ENCODE measurements around the gene INPP5D. TPM values are rescaled to one million over a fixed set of nuclear protein-coding genes. Genes with fewer than 3 reads are reported as not detected.

The INPP5D gene
- total and polyA plus RNA-seq, 2 of the 13 experiments (the other 11 are each of a cell fraction or from before 2014, with no cell fraction given): 16.7 to 18.0 TPM

DNA sequence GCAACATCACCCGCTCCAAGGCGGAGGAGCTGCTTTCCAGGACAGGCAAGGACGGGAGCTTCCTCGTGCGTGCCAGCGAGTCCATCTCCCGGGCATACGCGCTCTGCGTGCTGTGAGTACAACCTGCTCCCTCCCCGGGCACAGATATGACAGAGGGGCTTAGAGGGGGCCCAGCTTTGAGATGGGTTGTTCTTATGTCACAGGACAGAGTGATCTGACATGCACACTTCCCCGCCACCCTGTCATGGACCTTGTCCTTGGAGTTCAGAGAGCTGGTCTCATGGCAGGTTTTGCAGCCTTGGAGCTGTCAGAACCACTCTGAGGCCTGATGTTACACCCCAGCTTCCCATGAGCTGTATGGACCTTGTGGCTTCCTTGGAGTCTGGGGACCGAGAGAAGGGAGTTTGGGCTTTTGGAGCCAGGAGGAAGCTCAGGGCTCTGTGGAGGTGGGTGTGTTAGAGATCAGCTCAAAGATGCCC, 398 bp downstream of the INPP5D start (continued):
- TF ChIP-seq, protein P1, sequence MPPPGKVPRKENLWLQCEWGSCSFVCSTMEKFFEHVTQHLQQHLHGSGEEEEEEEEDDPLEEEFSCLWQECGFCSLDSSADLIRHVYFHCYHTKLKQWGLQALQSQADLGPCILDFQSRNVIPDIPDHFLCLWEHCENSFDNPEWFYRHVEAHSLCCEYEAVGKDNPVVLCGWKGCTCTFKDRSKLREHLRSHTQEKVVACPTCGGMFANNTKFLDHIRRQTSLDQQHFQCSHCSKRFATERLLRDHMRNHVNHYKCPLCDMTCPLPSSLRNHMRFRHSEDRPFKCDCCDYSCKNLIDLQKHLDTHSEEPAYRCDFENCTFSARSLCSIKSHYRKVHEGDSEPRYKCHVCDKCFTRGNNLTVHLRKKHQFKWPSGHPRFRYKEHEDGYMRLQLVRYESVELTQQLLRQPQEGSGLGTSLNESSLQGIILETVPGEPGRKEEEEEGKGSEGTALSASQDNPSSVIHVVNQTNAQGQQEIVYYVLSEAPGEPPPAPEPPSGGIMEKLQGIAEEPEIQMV (CRISPR knock-in tag; IDR thresholded peaks at IDR 0.05; ENCODE audit: low read depth): no peak
- peak; percentile 18; the same call in 1 of the 2 replicates for TF ChIP-seq ESRRA (CRISPR knock-in tag; IDR thresholded peaks at IDR 0.05; ENCODE audit: low read depth)
- TF ChIP-seq MTF2 (CRISPR knock-in tag; IDR thresholded peaks at IDR 0.05; ENCODE audit: borderline replicate concordance): no peak
- no peak for TF ChIP-seq ZNF337 (CRISPR knock-in tag; IDR thresholded peaks at IDR 0.05; ENCODE audit: borderline replicate concordance, low read depth)
- peak; percentile 60; the same call in 1 of the 2 replicates for TF ChIP-seq MYC (CRISPR knock-in tag; IDR thresholded peaks at IDR 0.05; ENCODE audit: borderline replicate concordance)
- TF ChIP-seq RFXAP (CRISPR knock-in tag; IDR thresholded peaks at IDR 0.05; ENCODE audit: borderline replicate concordance): no peak
- TF ChIP-seq, protein P2, sequence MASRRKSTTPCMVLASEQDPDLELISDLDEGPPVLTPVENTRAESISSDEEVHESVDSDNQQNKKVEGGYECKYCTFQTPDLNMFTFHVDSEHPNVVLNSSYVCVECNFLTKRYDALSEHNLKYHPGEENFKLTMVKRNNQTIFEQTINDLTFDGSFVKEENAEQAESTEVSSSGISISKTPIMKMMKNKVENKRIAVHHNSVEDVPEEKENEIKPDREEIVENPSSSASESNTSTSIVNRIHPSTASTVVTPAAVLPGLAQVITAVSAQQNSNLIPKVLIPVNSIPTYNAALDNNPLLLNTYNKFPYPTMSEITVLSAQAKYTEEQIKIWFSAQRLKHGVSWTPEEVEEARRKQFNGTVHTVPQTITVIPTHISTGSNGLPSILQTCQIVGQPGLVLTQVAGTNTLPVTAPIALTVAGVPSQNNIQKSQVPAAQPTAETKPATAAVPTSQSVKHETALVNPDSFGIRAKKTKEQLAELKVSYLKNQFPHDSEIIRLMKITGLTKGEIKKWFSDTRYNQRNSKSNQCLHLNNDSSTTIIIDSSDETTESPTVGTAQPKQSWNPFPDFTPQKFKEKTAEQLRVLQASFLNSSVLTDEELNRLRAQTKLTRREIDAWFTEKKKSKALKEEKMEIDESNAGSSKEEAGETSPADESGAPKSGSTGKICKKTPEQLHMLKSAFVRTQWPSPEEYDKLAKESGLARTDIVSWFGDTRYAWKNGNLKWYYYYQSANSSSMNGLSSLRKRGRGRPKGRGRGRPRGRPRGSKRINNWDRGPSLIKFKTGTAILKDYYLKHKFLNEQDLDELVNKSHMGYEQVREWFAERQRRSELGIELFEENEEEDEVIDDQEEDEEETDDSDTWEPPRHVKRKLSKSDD (CRISPR knock-in tag; IDR thresholded peaks at IDR 0.05; ENCODE audit: low read depth): no peak
- TF ChIP-seq ZNF160 (CRISPR knock-in tag; IDR thresholded peaks at IDR 0.05): no peak
- TF ChIP-seq MXD4 (CRISPR knock-in tag; IDR thresholded peaks at IDR 0.05): no peak; the same call in 1 of the 2 replicates
- TF ChIP-seq CC2D1A (CRISPR knock-in tag; IDR thresholded peaks at IDR 0.05): no peak
- TF ChIP-seq ZNF124 (CRISPR knock-in tag; IDR thresholded peaks at IDR 0.05): no peak
- TF ChIP-seq SP5 (CRISPR knock-in tag; IDR thresholded peaks at IDR 0.05; ENCODE audit: borderline replicate concordance, low read depth): no peak
- TF ChIP-seq, protein P3, sequence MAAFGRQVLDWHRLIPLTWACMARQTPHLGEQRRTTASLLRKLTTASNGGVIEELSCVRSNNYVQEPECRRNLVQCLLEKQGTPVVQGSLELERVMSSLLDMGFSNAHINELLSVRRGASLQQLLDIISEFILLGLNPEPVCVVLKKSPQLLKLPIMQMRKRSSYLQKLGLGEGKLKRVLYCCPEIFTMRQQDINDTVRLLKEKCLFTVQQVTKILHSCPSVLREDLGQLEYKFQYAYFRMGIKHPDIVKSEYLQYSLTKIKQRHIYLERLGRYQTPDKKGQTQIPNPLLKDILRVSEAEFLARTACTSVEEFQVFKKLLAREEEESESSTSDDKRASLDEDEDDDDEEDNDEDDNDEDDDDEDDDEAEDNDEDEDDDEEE (CRISPR knock-in tag; IDR thresholded peaks at IDR 0.05): no peak
- TF ChIP-seq ZNF333 (CRISPR knock-in tag; IDR thresholded peaks at IDR 0.05; ENCODE audit: borderline replicate concordance): no peak
- no peak for TF ChIP-seq ZNF496 (CRISPR knock-in tag; IDR thresholded peaks at IDR 0.05; ENCODE audit: insufficient replicate concordance)
- TF ChIP-seq, protein P4, sequence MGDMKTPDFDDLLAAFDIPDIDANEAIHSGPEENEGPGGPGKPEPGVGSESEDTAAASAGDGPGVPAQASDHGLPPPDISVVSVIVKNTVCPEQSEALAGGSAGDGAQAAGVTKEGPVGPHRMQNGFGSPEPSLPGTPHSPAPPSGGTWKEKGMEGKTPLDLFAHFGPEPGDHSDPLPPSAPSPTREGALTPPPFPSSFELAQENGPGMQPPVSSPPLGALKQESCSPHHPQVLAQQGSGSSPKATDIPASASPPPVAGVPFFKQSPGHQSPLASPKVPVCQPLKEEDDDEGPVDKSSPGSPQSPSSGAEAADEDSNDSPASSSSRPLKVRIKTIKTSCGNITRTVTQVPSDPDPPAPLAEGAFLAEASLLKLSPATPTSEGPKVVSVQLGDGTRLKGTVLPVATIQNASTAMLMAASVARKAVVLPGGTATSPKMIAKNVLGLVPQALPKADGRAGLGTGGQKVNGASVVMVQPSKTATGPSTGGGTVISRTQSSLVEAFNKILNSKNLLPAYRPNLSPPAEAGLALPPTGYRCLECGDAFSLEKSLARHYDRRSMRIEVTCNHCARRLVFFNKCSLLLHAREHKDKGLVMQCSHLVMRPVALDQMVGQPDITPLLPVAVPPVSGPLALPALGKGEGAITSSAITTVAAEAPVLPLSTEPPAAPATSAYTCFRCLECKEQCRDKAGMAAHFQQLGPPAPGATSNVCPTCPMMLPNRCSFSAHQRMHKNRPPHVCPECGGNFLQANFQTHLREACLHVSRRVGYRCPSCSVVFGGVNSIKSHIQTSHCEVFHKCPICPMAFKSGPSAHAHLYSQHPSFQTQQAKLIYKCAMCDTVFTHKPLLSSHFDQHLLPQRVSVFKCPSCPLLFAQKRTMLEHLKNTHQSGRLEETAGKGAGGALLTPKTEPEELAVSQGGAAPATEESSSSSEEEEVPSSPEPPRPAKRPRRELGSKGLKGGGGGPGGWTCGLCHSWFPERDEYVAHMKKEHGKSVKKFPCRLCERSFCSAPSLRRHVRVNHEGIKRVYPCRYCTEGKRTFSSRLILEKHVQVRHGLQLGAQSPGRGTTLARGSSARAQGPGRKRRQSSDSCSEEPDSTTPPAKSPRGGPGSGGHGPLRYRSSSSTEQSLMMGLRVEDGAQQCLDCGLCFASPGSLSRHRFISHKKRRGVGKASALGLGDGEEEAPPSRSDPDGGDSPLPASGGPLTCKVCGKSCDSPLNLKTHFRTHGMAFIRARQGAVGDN (CRISPR knock-in tag; IDR thresholded peaks at IDR 0.05): peak; percentile 71
- TF ChIP-seq, protein P5, sequence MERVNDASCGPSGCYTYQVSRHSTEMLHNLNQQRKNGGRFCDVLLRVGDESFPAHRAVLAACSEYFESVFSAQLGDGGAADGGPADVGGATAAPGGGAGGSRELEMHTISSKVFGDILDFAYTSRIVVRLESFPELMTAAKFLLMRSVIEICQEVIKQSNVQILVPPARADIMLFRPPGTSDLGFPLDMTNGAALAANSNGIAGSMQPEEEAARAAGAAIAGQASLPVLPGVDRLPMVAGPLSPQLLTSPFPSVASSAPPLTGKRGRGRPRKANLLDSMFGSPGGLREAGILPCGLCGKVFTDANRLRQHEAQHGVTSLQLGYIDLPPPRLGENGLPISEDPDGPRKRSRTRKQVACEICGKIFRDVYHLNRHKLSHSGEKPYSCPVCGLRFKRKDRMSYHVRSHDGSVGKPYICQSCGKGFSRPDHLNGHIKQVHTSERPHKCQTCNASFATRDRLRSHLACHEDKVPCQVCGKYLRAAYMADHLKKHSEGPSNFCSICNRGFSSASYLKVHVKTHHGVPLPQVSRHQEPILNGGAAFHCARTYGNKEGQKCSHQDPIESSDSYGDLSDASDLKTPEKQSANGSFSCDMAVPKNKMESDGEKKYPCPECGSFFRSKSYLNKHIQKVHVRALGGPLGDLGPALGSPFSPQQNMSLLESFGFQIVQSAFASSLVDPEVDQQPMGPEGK (CRISPR knock-in tag; IDR thresholded peaks at IDR 0.05): no peak; the same call in 1 of the 2 replicates
- TF ChIP-seq ZNF431 (CRISPR knock-in tag; IDR thresholded peaks at IDR 0.05; ENCODE audit: borderline replicate concordance, low read depth): no peak
